Measurements from ENCODE around the gene CACYBP.
"Not testable (repeated sequence)": the region's sequence is repeated elsewhere in the genome, so short reads cannot be mapped to it uniquely, and the experiment has no call there.

Gene CACYBP

GRCh38 chr1:175005085-175005783 is 5.5 kb downstream of the CACYBP start:
- no peak for DNase-seq (ENCODE audit: low read depth)

GRCh38 chr1:175009532-175009931 is 9.8 kb downstream of the CACYBP start:
- no peak for DNase-seq (ENCODE audit: low read depth)

- no peak for DNase-seq (ENCODE audit: low read depth)
These were observed 13.7 kb downstream of the CACYBP start for GRCh38 chr1:175013445-175013844.

GRCh38 chr1:175015243-175015642 is 15.5 kb downstream of the CACYBP start:
- DNase-seq (ENCODE audit: low read depth), result no peak

- DNase-seq (ENCODE audit: low read depth), result no peak
These were observed 19.8 kb downstream of the CACYBP start for GRCh38 chr1:175019524-175019923.

GRCh38 chr1:175023043-175023921 is 23.5 kb downstream of the CACYBP start, which contains the start of gene MRPS14:
TSS of gene MRPS14 (minus strand) at chr1:175023425. CDS start at chr1:175023408, 17 bp downstream.
- DNase-seq (ENCODE audit: low read depth), result peak; percentile 98

- not testable (repeated sequence) for DNase-seq (ENCODE audit: low read depth)
These were observed 24.1 kb downstream of the CACYBP start for GRCh38 chr1:175023922-175024242.

GRCh38 chr1:175024773-175025172 is 25.0 kb downstream of the CACYBP start:
- no peak for DNase-seq (ENCODE audit: low read depth)

GRCh38 chr1:175033953-175034352 is 34.2 kb downstream of the CACYBP start:
- DNase-seq (ENCODE audit: low read depth), result no peak

GRCh38 chr1:175034775-175035174 is 35.0 kb downstream of the CACYBP start:
- no peak for DNase-seq (ENCODE audit: low read depth)

- no peak for DNase-seq (ENCODE audit: low read depth)
These were observed 36.1 kb downstream of the CACYBP start for GRCh38 chr1:175035865-175036264.

GRCh38 chr1:175036476-175036875 is 36.7 kb downstream of the CACYBP start:
- no peak for DNase-seq (ENCODE audit: low read depth)

- DNase-seq (ENCODE audit: low read depth), result no peak
These were observed 37.7 kb downstream of the CACYBP start for GRCh38 chr1:175037416-175037815.

GRCh38 chr1:175040324-175040879 is 40.7 kb downstream of the CACYBP start:
- no peak for DNase-seq (ENCODE audit: low read depth)

GRCh38 chr1:175042650-175043049 is 42.9 kb downstream of the CACYBP start:
- DNase-seq (ENCODE audit: low read depth), result no peak

- no peak for DNase-seq (ENCODE audit: low read depth)
These were observed 44.1 kb downstream of the CACYBP start for GRCh38 chr1:175043824-175044223.

GRCh38 chr1:175044591-175044990 is 44.8 kb downstream of the CACYBP start:
- DNase-seq (ENCODE audit: low read depth), result not testable (repeated sequence)

- no peak for DNase-seq (ENCODE audit: low read depth)
These were observed 45.4 kb downstream of the CACYBP start for GRCh38 chr1:175045097-175045496.

- no peak for DNase-seq (ENCODE audit: low read depth)
These were observed 45.8 kb downstream of the CACYBP start for GRCh38 chr1:175045519-175045918.

GRCh38 chr1:175050992-175051391 is 51.2 kb downstream of the CACYBP start:
- DNase-seq (ENCODE audit: low read depth), result no peak

GRCh38 chr1:175054736-175055135 is 55.0 kb downstream of the CACYBP start:
- DNase-seq (ENCODE audit: low read depth), result no peak

Measured in T follicular helper cell (primary cell).